Prostate gland (tissue), 2 donors: Measurements from ENCODE around the gene PDE2A. TPM values are rescaled to one million over a fixed set of nuclear protein-coding genes. Genes with fewer than 3 reads are reported as not detected.
"Not testable (repeated sequence)": the region's sequence is repeated elsewhere in the genome, so short reads cannot be mapped to it uniquely, and the experiment has no call there.

Experiments
- DNase-seq: peaks from one replicate; pipeline ENCODE4 v3.0.0-alpha.2; 2019; ENCODE audit warnings: low spot score
- H3K27ac ChIP-seq, 2 donors: fragments of 200-600 bp; sonication (generic); 2 replicates each; pipeline ENCODE4 v1.5.1; 2017 to 2019
- H3K27me3 ChIP-seq: fragments of 200-600 bp; sonication (generic); replicated peaks from 2 replicates; pipeline ENCODE4 v1.5.1; 2019; ENCODE audit not compliant: insufficient read depth
- H3K36me3 ChIP-seq, 2 donors: fragments of 200-600 bp; sonication (generic); 1 replicate in 1 of 2; 2 replicates in 1 of 2; pipeline versions ENCODE4 v1.5.1 to v1.8.1; 2017 to 2019
- H3K4me1 ChIP-seq: fragments of 200-600 bp; sonication (generic); replicated peaks from 2 replicates; pipeline ENCODE4 v1.5.1; 2019
- H3K4me3 ChIP-seq, 2 donors: fragments of 200-600 bp; sonication (generic); 2 replicates each; pipeline ENCODE4 v1.5.1; 2017 to 2019
- H3K9me3 ChIP-seq: fragments of 200-600 bp; sonication (generic); 2 replicates; pipeline ENCODE4 v1.5.1; 2017
- CTCF ChIP-seq, 4 experiments: fragments of 200-600 bp in 2 of 4; fragments of 450-650 bp in 2 of 4; sonication (generic) in 2 of 4; IDR thresholded peaks; 1 replicate in 3 of 4; 2 replicates in 1 of 4; pipeline ENCODE4 v1.5.1; 2016 to 2019; ENCODE audit warnings: antibody characterized with exemption in 4 of 4, mild to moderate bottlenecking in 2 of 4, moderate library complexity in 2 of 4
- POLR2A ChIP-seq: fragments of 450-650 bp; IDR thresholded peaks from one replicate; pipeline ENCODE4 v1.6.1; 2016; ENCODE audit warnings: antibody characterized with exemption, mild to moderate bottlenecking
- POLR2AphosphoS5 ChIP-seq: sonication (generic); formaldehyde crosslinking; IDR thresholded peaks from one replicate; pipeline ENCODE4 v1.6.1; 2017; ENCODE audit warnings: antibody characterized with exemption
- WGBS: methylation state at CpG from one replicate; pipeline ENCODE4 v1.1.5; 2018; 5-methylcytosine and 5-hydroxymethylcytosine counted together
- intact Hi-C: fragments of 100-400 bp; cut with DNase I; formaldehyde crosslinking; loops from one replicate; pipeline ENCODE4 v1.14.2; 2022
- total RNA-seq, 2 donors: library from RNA; depleted of rRNA; stranded (reverse); fragments of >200 nt; gene quantifications; one replicate each; pipeline ENCODE4 v1.1.0, GENCODE V29; 2016

Gene PDE2A
- total RNA-seq, 2 donors from 2014 or later: 24.2 to 47.7 TPM

GRCh38 chr11:72562431-72562830 is 111.8 kb downstream of the PDE2A start:
- Histone ChIP-seq H3K9me3 (no peaks in the 10 kb centered on the region), H3K27ac (no peak overlapping the region), H3K4me1 (no peaks in the 10 kb centered on the region), H3K4me3 (no peak overlapping the region), H3K27me3 (no peaks in the 10 kb centered on the region), H3K36me3 (no peaks in the 10 kb centered on the region)
- TF ChIP-seq POLR2A (no peak), CTCF (IDR thresholded peaks at IDR 0.05) (no peak), POLR2AphosphoS5 (no peak)
- 93% methylated on average over 3 of the region's 3 CpGs for WGBS
- no peak for DNase-seq
- intact Hi-C loops: no loop called here

GRCh38 chr11:72561856-72562255 is 112.4 kb downstream of the PDE2A start:
- 84% methylated on average over 4 of the region's 4 CpGs for WGBS
- no peaks in the 10 kb centered on the region for H3K4me1 ChIP-seq
- H3K36me3 ChIP-seq: no peaks in the 10 kb centered on the region
- TF ChIP-seq CTCF (IDR thresholded peaks at IDR 0.05) (no peak), POLR2A (no peak), POLR2AphosphoS5 (no peak)
- no peak for DNase-seq
- intact Hi-C loops: no loop called here
- no peak overlapping the region for H3K27ac ChIP-seq
- no peak overlapping the region for H3K4me3 ChIP-seq
- H3K27me3 ChIP-seq: no peaks in the 10 kb centered on the region
- H3K9me3 ChIP-seq: no peaks in the 10 kb centered on the region

GRCh38 chr11:72560864-72561263 is 113.4 kb downstream of the PDE2A start:
- H3K9me3 ChIP-seq, H3K27me3 ChIP-seq, intact Hi-C loops, DNase-seq, H3K36me3 ChIP-seq, H3K27ac ChIP-seq, H3K4me1 ChIP-seq, H3K4me3 ChIP-seq: not testable (repeated sequence)
- WGBS: 86% methylated on average over 15 of the region's 15 CpGs

GRCh38 chr11:72556433-72556832 is 117.8 kb downstream of the PDE2A start:
- no peak for DNase-seq
- whole genome bisulfite sequencing: 51% methylated on average over 5 of the region's 5 CpGs
- H3K4me1 ChIP-seq: no peaks in the 10 kb centered on the region
- no peaks in the 10 kb centered on the region for H3K9me3 ChIP-seq
- no peak overlapping the region for H3K27ac ChIP-seq
- no peaks in the 10 kb centered on the region for H3K36me3 ChIP-seq
- no peaks in the 10 kb centered on the region for H3K27me3 ChIP-seq
- TF ChIP-seq CTCF (IDR thresholded peaks at IDR 0.05) (no peak), POLR2A (no peak), POLR2AphosphoS5 (no peak)
- intact Hi-C loops: no loop called here
- H3K4me3 ChIP-seq: no peak overlapping the region

- H3K36me3 ChIP-seq, DNase-seq, H3K4me1 ChIP-seq, H3K4me3 ChIP-seq, H3K27me3 ChIP-seq, H3K9me3 ChIP-seq, H3K27ac ChIP-seq, intact Hi-C loops: not testable (repeated sequence)
- 89% methylated on average over 3 of the region's 3 CpGs for WGBS
Measured at GRCh38 chr11:72555014-72555522, 119.2 kb downstream of the PDE2A start.

- no peak overlapping the region for H3K4me3 ChIP-seq
- H3K36me3 ChIP-seq: no peaks in the 10 kb centered on the region
- no peak for DNase-seq
- TF ChIP-seq CTCF (IDR thresholded peaks at IDR 0.05) (no peak), POLR2AphosphoS5 (no peak), POLR2A (no peak)
- no peaks in the 10 kb centered on the region for H3K9me3 ChIP-seq
- 58% methylated on average over 3 of the region's 3 CpGs for WGBS
- no peaks in the 10 kb centered on the region for H3K4me1 ChIP-seq
- no peaks in the 10 kb centered on the region for H3K27me3 ChIP-seq
- H3K27ac ChIP-seq: no peak overlapping the region
- intact Hi-C loops: no loop called here
Measured at GRCh38 chr11:72553706-72554105, 120.5 kb downstream of the PDE2A start.
